Upper lobe of left lung (tissue), 4 donors: ENCODE measurements around the gene DOCK10.

Source experiments
- EP300 ChIP-seq, 4 donors: sonication (generic); formaldehyde crosslinking; IDR thresholded peaks; one replicate each; pipeline ENCODE4 v1.5.1; 2017; ENCODE audit warnings: antibody characterized with exemption in 4 of 4, control low read depth in 2 of 4
- TF ChIP-seq, protein P1 (sequence below), 6 experiments: fragments of 450-650 bp in 4 of 6; fragments of 200-600 bp in 2 of 6; sonication (generic) in 2 of 6; IDR thresholded peaks; one replicate each; pipeline ENCODE4 v1.5.1; 2016 to 2019; ENCODE audit warnings: antibody characterized with exemption in 6 of 6

DNA sequence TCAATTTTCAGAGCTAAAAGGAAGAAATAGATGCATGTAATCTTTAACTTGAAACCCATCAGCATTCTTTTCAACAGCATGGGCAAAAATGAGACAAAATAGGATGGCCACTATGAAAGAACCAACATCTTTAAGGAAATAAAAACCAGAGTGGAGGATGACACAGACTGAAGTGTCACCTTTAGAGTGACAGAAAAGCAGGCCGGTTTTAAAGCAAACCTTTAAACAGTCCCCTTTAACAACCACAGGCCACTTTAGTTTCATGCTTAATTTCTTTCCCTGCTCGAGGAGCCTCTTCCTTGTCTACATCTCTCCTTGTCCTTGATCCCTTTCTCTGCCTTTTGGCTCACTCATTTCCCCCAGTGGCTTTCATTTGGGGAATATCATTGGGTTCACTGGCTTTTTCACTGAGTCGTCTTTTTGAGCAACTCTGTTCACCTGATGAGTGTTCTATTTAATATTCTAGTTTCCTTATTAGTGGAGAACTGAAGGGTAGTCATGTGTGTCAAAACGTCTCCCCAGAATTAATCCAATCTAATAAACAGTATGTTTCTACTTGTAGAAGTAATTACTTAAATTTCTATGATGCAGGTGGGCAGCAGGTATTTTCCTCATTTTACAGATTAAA lies 72.5 kb downstream of the DOCK10 start:
- TF ChIP-seq, protein P1, sequence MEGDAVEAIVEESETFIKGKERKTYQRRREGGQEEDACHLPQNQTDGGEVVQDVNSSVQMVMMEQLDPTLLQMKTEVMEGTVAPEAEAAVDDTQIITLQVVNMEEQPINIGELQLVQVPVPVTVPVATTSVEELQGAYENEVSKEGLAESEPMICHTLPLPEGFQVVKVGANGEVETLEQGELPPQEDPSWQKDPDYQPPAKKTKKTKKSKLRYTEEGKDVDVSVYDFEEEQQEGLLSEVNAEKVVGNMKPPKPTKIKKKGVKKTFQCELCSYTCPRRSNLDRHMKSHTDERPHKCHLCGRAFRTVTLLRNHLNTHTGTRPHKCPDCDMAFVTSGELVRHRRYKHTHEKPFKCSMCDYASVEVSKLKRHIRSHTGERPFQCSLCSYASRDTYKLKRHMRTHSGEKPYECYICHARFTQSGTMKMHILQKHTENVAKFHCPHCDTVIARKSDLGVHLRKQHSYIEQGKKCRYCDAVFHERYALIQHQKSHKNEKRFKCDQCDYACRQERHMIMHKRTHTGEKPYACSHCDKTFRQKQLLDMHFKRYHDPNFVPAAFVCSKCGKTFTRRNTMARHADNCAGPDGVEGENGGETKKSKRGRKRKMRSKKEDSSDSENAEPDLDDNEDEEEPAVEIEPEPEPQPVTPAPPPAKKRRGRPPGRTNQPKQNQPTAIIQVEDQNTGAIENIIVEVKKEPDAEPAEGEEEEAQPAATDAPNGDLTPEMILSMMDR (IDR thresholded peaks at IDR 0.05): no peak
- TF ChIP-seq EP300 (IDR thresholded peaks at IDR 0.05): no peak
